HepG2 (cell line): ENCODE results near the gene C20orf144. TPM values are rescaled to one million over a fixed set of nuclear protein-coding genes. Genes with fewer than 3 reads are reported as not detected.
A peak's percentile ranks its signal among the peaks of the same experiment; 100 is the strongest.

Experiments used
- AHR ChIP-seq: IDR thresholded peaks from 2 replicates; pipeline ENCODE4 v1.6.1; 2018; ENCODE audit warnings: missing genetic modification reagents, missing compliant biosample characterization
- ARHGAP35 ChIP-seq: sonication (generic); formaldehyde crosslinking; IDR thresholded peaks from 2 replicates; pipeline ENCODE4 v1.9.0; 2022; ENCODE audit warnings: mild to moderate bottlenecking, inconsistent platforms, moderate library complexity, missing genetic modification reagents, borderline replicate concordance
- KLF16 ChIP-seq, 2 experiments: sonication (generic) in 1 of 2; formaldehyde crosslinking in 1 of 2; IDR thresholded peaks; 2 replicates each; pipeline versions ENCODE4 v1.6.1 to v1.8.0; 2016 to 2023; ENCODE audit warnings: missing genetic modification reagents in 2 of 2, missing compliant biosample characterization in 1 of 2
- LCORL ChIP-seq, 2 experiments: fragments of 450-650 bp in 1 of 2; sonication (generic) in 1 of 2; formaldehyde crosslinking in 1 of 2; IDR thresholded peaks; 2 replicates each; pipeline versions ENCODE4 v1.5.0 to v1.6.1; 2017 to 2020; ENCODE audit warnings: antibody characterized with exemption in 1 of 2, missing genetic modification reagents in 1 of 2
- MLX ChIP-seq: IDR thresholded peaks from 2 replicates; pipeline ENCODE4 v1.6.1; 2016
- MLXIP ChIP-seq: sonication (generic); formaldehyde crosslinking; IDR thresholded peaks from 2 replicates; pipeline ENCODE4 v1.9.0; 2021; ENCODE audit warnings: missing genetic modification reagents, borderline replicate concordance
- MZF1 ChIP-seq: sonication (generic); formaldehyde crosslinking; IDR thresholded peaks from 2 replicates; pipeline ENCODE4 v1.8.1; 2023; ENCODE audit warnings: mild to moderate bottlenecking, missing genetic modification reagents, borderline replicate concordance
- NFYC ChIP-seq: IDR thresholded peaks from 2 replicates; pipeline ENCODE4 v1.6.1; 2016; ENCODE audit warnings: missing genetic modification reagents, missing compliant biosample characterization
- NR3C1 ChIP-seq: sonication (generic); formaldehyde crosslinking; IDR thresholded peaks from 2 replicates; pipeline ENCODE4 v1.4.0; 2020; ENCODE audit warnings: missing genetic modification reagents
- PCBP2 ChIP-seq: fragments of 200-400 bp; formaldehyde crosslinking; optimal IDR thresholded peaks from 2 replicates; pipeline ENCODE3; 2018; ENCODE audit warnings: low read length, low read depth; ENCODE audit not compliant: poor library complexity, severe bottlenecking
- PRDM10 ChIP-seq: sonication (generic); formaldehyde crosslinking; IDR thresholded peaks from 2 replicates; pipeline ENCODE4 v1.4.0; 2020; ENCODE audit warnings: low read depth, missing genetic modification reagents
- RBAK ChIP-seq: sonication (generic); formaldehyde crosslinking; IDR thresholded peaks from 2 replicates; pipeline ENCODE4 v1.5.1; 2020; ENCODE audit warnings: mild to moderate bottlenecking, missing genetic modification reagents
- SAFB2 ChIP-seq: sonication (generic); formaldehyde crosslinking; IDR thresholded peaks from 2 replicates; pipeline ENCODE4 v1.5.1; 2020; ENCODE audit warnings: missing genetic modification reagents, low read depth, mild to moderate bottlenecking, borderline replicate concordance
- SSRP1 ChIP-seq: IDR thresholded peaks from 2 replicates; pipeline ENCODE4 v1.6.1; 2016; ENCODE audit warnings: control low read depth
- TFAP4 ChIP-seq: sonication (generic); IDR thresholded peaks from 2 replicates; pipeline ENCODE4 v1.6.1; 2016; ENCODE audit warnings: low read depth, borderline replicate concordance
- TGIF2 ChIP-seq: IDR thresholded peaks from 2 replicates; pipeline ENCODE4 v1.6.1; 2016; ENCODE audit warnings: control low read depth, missing compliant biosample characterization
- ZFP1 ChIP-seq: IDR thresholded peaks from 2 replicates; pipeline ENCODE4 v1.6.1; 2016
- ZFP37 ChIP-seq: sonication (generic); formaldehyde crosslinking; IDR thresholded peaks from 2 replicates; pipeline ENCODE4 v1.4.0; 2020; ENCODE audit warnings: missing genetic modification reagents, borderline replicate concordance
- ZNF263 ChIP-seq: sonication (generic); formaldehyde crosslinking; IDR thresholded peaks from 2 replicates; pipeline ENCODE4 v1.4.0; 2020; ENCODE audit warnings: missing genetic modification reagents
- ZNF30 ChIP-seq: sonication (generic); formaldehyde crosslinking; IDR thresholded peaks from 2 replicates; pipeline ENCODE4 v1.5.0; 2020; ENCODE audit warnings: mild to moderate bottlenecking, missing genetic modification reagents
- ZNF782 ChIP-seq: sonication (generic); formaldehyde crosslinking; IDR thresholded peaks from 2 replicates; pipeline ENCODE4 v1.4.0; 2020; ENCODE audit warnings: missing genetic modification reagents, mild to moderate bottlenecking, borderline replicate concordance
- ZSCAN9 ChIP-seq: IDR thresholded peaks from 2 replicates; pipeline ENCODE4 v1.6.1; 2016; ENCODE audit warnings: borderline replicate concordance
- polyA plus RNA-seq, 8 experiments: library from polyadenylated mRNA; depleted of rRNA in 3 of 8; stranded (reverse) in 7 of 8; unstranded in 1 of 8; fragments of >200 nt; fragmentation: Illumina TruSeq in 4 of 8; extraction: Trizol in 4 of 8; gene quantifications; 2 replicates each; pipeline versions ENCODE4 v1.2.1 to v1.2.3, GENCODE V29; 2011 to 2016; ENCODE audit warnings: low read depth in 4 of 8, missing spikeins in 1 of 8, mixed read lengths in 1 of 8; ENCODE audit not compliant: insufficient read depth in 1 of 8
- total RNA-seq, 5 experiments: library from RNA; depleted of rRNA; stranded (reverse); fragments of >200 nt; fragmentation: Illumina TruSeq; extraction: Trizol; gene quantifications; 2 replicates each; pipeline ENCODE4 v1.2.3, GENCODE V29; 2016; ENCODE audit warnings: low read depth in 1 of 5

Gene C20orf144
- total and polyA plus RNA-seq, 2 of the 13 experiments (the other 11 are each of a cell fraction or from before 2014, with no cell fraction given): 0.09 to 0.16 TPM

- TF ChIP-seq TGIF2 (CRISPR knock-in tag) (peak; percentile 39; the same call in 1 of the 2 replicates), ZNF263 (CRISPR knock-in tag) (no peak), TFAP4 (peak; percentile 38; the same call in 1 of the 2 replicates), ZSCAN9 (no peak), RBAK (0 out of 2 replicates have a peak, but pooled peaks have one; percentile 23), PCBP2 (no peak), ZFP37 (CRISPR knock-in tag) (0 out of 2 replicates have a peak, but pooled peaks have one; percentile 34), ZNF782 (0 out of 2 replicates have a peak, but pooled peaks have one; percentile 18), MZF1 (CRISPR knock-in tag) (0 out of 2 replicates have a peak, but pooled peaks have one; percentile 15), ARHGAP35 (CRISPR knock-in tag) (no peak), MLX (CRISPR knock-in tag) (peak; percentile 48), LCORL (IDR thresholded peaks at IDR 0.05) (no peak), LCORL (CRISPR knock-in tag; IDR thresholded peaks at IDR 0.05) (peak; percentile 70; the same call in 1 of the 2 replicates), NFYC (CRISPR knock-in tag) (no peak), KLF16 (CRISPR knock-in tag; IDR thresholded peaks at IDR 0.05) (0 out of 4 replicates have a peak, but pooled peaks of 1 of the 2 experiments have one; percentile 13), NR3C1 (CRISPR knock-in tag) (0 out of 2 replicates have a peak, but pooled peaks have one; percentile 35), ZFP1 (CRISPR knock-in tag) (no peak), SAFB2 (CRISPR knock-in tag) (peak; percentile 7; the same call in 1 of the 2 replicates), SSRP1 (CRISPR knock-in tag) (peak; percentile 45), ZNF30 (CRISPR knock-in tag) (peak; percentile 82; the same call in 1 of the 2 replicates), PRDM10 (CRISPR knock-in tag) (0 out of 2 replicates have a peak, but pooled peaks have one; percentile 26), AHR (no peak), MLXIP (no peak)
Measured at GRCh38 chr20:33664085-33664761, 2.1 kb downstream of the C20orf144 start (continued).
